Measurements from ENCODE around the gene IL33.

Gene IL33

GRCh38 chr9:6216002-6216401 is 395 bp downstream of the IL33 start:
- no peak for DNase-seq (ENCODE audit: extremely low read depth in 1 of 2, low read depth in 1 of 2)

GRCh38 chr9:6216951-6217350 is 1.3 kb downstream of the IL33 start:
- DNase-seq (ENCODE audit: extremely low read depth in 1 of 2, low read depth in 1 of 2) = no peak

- DNase-seq (ENCODE audit: extremely low read depth in 1 of 2, low read depth in 1 of 2) = no peak
These were observed 2.5 kb downstream of the IL33 start for GRCh38 chr9:6218099-6218502.

GRCh38 chr9:6219040-6219439 is 3.4 kb downstream of the IL33 start:
- no peak for DNase-seq (ENCODE audit: extremely low read depth in 1 of 2, low read depth in 1 of 2)

- DNase-seq (ENCODE audit: extremely low read depth in 1 of 2, low read depth in 1 of 2) = no peak
These were observed 4.4 kb downstream of the IL33 start for GRCh38 chr9:6219981-6220380.

DNA sequence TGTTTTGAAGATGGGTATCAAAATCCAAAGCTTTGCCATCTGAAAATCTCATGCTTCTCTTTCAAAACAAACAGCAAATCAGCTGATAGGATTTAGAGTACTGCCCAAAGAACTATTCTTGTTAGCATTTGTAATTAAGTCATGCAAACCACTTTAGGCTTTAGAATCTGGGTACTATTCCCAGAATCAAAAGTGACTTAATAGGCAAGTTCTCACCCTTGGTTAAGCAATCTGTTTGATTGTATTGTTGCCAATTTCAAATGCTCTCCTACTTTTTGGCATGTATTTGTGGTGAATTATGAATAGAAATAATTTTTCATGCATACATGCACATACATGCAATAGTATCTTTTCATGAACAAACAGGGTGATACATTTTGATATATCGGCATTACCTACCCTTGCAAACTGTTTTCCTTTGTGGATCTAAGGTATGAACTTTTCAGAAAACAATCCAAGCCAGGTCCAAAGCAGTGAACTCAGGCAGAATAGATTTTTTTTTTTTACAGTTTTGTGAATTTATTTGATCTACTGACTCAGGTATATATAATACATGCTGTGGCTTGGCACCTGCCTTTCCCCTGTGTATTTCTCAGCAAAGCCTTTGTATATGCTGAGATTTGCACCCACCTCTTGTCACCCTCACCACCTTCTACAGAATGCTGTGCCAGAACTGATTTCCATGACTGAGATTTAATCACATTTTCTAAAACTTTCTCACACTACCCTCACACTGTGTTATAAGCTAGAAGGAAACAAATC is 9.0 kb downstream of the IL33 start:
- no peak for DNase-seq (ENCODE audit: extremely low read depth in 1 of 2, low read depth in 1 of 2)

DNA sequence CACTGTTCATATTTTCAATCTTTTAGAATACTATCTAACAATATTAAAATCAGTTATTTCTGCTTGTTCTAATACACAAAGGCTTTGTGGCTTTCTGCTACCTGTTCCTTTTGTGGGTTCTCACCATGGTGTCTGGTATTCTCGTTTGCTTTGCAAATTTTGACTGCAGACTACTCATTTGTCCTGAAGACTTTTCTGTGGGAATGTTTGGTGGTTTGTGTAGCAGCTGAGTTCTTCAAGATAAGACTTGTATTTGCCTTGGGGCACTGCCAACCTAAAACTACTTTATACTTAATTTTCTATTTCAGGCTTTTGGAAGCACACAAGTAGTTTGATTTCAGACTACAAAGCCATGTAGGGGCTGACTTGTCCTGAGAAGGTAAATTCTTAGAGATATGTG is 11.1 kb downstream of the IL33 start:
- DNase-seq (ENCODE audit: extremely low read depth in 1 of 2, low read depth in 1 of 2) = no peak

- DNase-seq (ENCODE audit: extremely low read depth in 1 of 2, low read depth in 1 of 2) = no peak
These were observed 13.6 kb downstream of the IL33 start for GRCh38 chr9:6229186-6229585.

DNA sequence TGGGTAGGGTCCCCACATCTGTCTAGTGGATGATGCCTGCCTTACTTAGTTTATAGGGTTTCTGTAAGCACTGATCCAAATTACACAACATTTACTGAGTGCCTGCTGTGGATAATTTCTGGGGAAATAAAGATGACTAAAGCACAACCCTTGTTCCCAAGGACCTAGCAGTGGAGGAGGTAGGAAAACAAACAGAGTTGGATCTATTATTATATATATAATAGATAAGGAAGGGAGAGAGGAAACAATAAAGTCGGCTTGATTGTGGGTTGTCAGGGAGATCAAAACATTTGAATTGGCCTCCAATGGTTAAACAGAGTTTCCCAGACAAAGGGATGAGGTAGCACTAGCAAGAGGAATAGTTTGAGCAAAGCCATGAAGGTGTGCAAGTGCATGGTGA is 14.0 kb downstream of the IL33 start:
- DNase-seq (ENCODE audit: extremely low read depth in 1 of 2, low read depth in 1 of 2) = no peak

- no peak for DNase-seq (ENCODE audit: extremely low read depth in 1 of 2, low read depth in 1 of 2)
These were observed 14.6 kb downstream of the IL33 start for GRCh38 chr9:6230037-6230780.

GRCh38 chr9:6232336-6232945 is 16.8 kb downstream of the IL33 start:
- no peak for DNase-seq (ENCODE audit: extremely low read depth in 1 of 2, low read depth in 1 of 2)

DNA sequence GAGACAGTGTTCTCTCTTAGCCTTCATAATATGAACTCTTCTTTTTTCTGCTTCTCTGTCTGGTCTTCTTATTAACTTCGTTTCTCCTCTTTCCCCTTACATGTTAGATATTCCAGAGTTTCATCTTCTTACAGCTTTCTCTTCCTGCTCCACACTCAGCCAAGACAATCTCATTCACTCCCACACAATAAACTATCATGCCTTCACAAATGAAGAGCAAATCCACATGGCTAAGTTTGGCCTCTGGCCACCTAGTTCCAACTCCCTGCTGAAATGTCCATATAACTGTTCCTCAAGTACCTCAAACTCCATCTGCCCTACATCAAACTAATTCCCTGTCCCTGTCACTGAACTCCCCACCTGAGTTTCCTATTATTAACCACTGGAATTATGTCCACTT is 18.4 kb downstream of the IL33 start:
- DNase-seq (ENCODE audit: extremely low read depth in 1 of 2, low read depth in 1 of 2) = no peak

- no peak for DNase-seq (ENCODE audit: extremely low read depth in 1 of 2, low read depth in 1 of 2)
These were observed 21.7 kb downstream of the IL33 start for GRCh38 chr9:6237267-6237666.

- DNase-seq (ENCODE audit: extremely low read depth in 1 of 2, low read depth in 1 of 2) = no peak
These were observed 23.4 kb downstream of the IL33 start for GRCh38 chr9:6239048-6239461.

DNA sequence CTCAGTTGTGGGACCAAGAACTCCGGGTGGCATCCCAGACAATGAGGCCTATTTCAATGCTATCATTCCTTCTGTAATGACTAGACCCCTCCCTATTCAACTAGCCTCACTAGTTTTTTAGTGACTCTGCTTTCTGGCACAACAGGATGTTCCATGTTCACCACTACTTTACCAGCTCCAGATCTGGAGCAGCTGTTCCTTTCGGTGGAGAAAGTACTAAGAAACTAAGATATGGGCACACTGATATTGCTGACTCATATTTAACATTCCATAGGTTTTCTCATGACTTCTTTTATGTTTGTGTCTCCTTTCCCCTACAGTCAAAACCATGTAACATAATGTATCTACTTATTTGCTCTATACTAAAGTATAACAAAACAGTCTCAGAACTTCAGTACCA is 24.1 kb downstream of the IL33 start:
- DNase-seq (ENCODE audit: extremely low read depth in 1 of 2, low read depth in 1 of 2) = no peak

GRCh38 chr9:6243746-6244145 is 28.1 kb downstream of the IL33 start:
- peak in 1 of 2 donors; percentile 23 for DNase-seq (ENCODE audit: extremely low read depth in 1 of 2, low read depth in 1 of 2)

- no peak for DNase-seq (ENCODE audit: extremely low read depth in 1 of 2, low read depth in 1 of 2)
These were observed 31.7 kb downstream of the IL33 start for GRCh38 chr9:6247266-6247665.

GRCh38 chr9:6268826-6269397 is 53.3 kb downstream of the IL33 start:
- no peak for DNase-seq (ENCODE audit: extremely low read depth in 1 of 2, low read depth in 1 of 2)

DNA sequence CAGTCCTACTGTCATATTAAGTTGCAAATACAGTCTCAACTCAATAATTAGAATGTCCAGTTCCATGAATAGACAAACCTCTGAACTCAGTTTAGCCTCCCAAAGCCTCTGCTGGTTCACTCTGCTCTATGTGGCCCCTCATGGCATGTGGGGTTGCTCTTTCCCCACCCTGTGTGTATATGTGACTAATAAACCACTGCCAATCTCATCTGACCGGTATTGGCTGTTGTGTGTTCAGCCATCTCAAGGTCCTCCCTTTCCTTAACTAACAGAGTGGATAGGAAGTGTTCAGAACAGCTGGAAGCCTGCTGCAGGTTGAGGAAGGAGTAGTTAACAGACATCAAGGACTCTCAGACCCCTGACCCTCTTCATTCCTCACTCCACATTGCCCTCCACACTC is 55.3 kb downstream of the IL33 start:
- DNase-seq (ENCODE audit: extremely low read depth in 1 of 2, low read depth in 1 of 2) = no peak

DNA sequence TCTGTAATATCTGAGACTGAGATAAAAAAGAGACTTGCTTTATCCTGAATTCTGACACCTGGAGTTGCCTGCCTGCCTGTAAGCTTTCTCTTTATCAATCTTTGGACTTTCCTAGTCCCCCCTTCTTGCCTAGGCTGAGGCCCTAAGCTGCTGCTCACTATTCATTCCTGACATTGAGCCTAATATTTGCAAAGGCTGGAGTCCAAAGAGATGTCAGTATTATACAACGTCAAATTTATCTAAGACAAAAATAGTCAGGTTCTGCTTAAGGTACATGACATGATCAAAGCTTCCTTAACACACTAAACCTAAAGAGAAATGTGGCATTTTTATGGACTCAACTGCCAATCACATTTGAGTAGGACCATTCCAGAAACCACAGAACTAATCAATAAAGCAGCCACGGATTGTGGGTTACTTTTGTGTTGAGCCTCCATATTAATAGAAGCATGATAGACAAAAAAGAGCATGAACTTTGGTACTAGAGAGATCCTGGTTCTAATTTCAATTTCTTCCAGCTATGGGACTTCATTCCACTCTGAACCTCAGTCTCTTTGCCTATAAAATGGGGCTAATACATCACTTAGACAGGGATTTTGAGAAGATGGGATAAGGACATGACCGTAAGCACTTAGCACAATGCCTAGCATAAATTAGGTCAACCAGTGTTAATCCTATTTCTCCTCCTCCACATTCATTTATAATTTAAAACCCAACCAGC is 56.1 kb downstream of the IL33 start:
- no peak for DNase-seq (ENCODE audit: extremely low read depth in 1 of 2, low read depth in 1 of 2)

GRCh38 chr9:6272229-6272598 is 56.6 kb downstream of the IL33 start:
- DNase-seq (ENCODE audit: extremely low read depth in 1 of 2, low read depth in 1 of 2) = no peak

Data from stimulated activated CD8-positive, alpha-beta memory T cell treated with anti-CD3 and anti-CD28 coated beads, Interleukin-7, amount 100 ng/mL, for 48 hours (primary cell).